Measurements from ENCODE around the gene FSTL4. TPM values are rescaled to one million over a fixed set of nuclear protein-coding genes. Genes with fewer than 3 reads are reported as not detected.

Gene FSTL4
- total and polyA plus RNA-seq, 2 of the 4 experiments (the other 2 are of a cell fraction): 0.18 TPM; not detected in 1

- Histone ChIP-seq H4K20me1 (ENCODE audit: insufficient read depth, low read length) (no peaks in the 10 kb centered on the region), H2BK20ac (ENCODE audit: low read depth, low read length) (no peak overlapping the region), H4K8ac (ENCODE audit: low read depth in 2 of 2, low read length in 2 of 2) (no peak overlapping the region), H3K9me1 (ENCODE audit: insufficient read depth, low read length) (no peaks in the 10 kb centered on the region), H2AFZ (replicated peaks; ENCODE audit: low read length, poor library complexity) (no peak overlapping the region), H3K27ac (ENCODE audit: insufficient read depth, low read length) (no peak overlapping the region), H2AK9ac (replicated peaks; ENCODE audit: low read depth, low read length, poor library complexity) (no peak overlapping the region), H2BK120ac (ENCODE audit: low read depth, low read length) (no peak overlapping the region), H3K18ac (ENCODE audit: low read depth, low read length) (no peak overlapping the region), H3K79me1 (ENCODE audit: low read depth in 1 of 2, low read length in 2 of 2) (no peaks in the 10 kb centered on the region), H3K56ac (ENCODE audit: extremely low read depth, insufficient read depth, low read length) (no peak overlapping the region), H4K5ac (ENCODE audit: low read depth, low read length) (no peak overlapping the region), H3K14ac (replicated peaks; ENCODE audit: low read depth, low read length) (no peak overlapping the region), H3K9ac (ENCODE audit: low read depth, low read length) (no peak overlapping the region), H2BK5ac (ENCODE audit: low read depth, low read length, poor library complexity, severe bottlenecking) (no peak overlapping the region), H3K4ac (ENCODE audit: low read depth, low read length) (no peak overlapping the region), H3K36me3 (ENCODE audit: control insufficient read depth, insufficient read depth, low read length) (no peaks in the 10 kb centered on the region), H3K4me2 (ENCODE audit: low read depth, low read length) (no peak overlapping the region), H3K4me1 (ENCODE audit: control insufficient read depth, insufficient read depth, low read length) (no peaks in the 10 kb centered on the region), H2BK15ac (ENCODE audit: low read depth, low read length) (no peak overlapping the region), H4K91ac (ENCODE audit: insufficient read depth, low read depth, low read length) (no peak overlapping the region), H3K27me3 (ENCODE audit: control insufficient read depth, insufficient read depth, low read length) (peaks cover 20% of the 10 kb centered on the region), H3K9me3 (ENCODE audit: control insufficient read depth, insufficient read depth, low read length) (no peaks in the 10 kb centered on the region), H3K23ac (ENCODE audit: low read depth, low read length) (no peak overlapping the region), H3K4me3 (ENCODE audit: insufficient read depth, low read depth, low read length) (no peak overlapping the region), H2AK5ac (ENCODE audit: low read depth, low read length) (no peak overlapping the region)
- intact Hi-C loops (cut with micrococcal nuclease): no loop called here
- dilution Hi-C loops (cut with HindIII; ENCODE audit: low sequenced_read_pairs, unreplicated experiment): no loop called here
- TF ChIP-seq, protein P1, sequence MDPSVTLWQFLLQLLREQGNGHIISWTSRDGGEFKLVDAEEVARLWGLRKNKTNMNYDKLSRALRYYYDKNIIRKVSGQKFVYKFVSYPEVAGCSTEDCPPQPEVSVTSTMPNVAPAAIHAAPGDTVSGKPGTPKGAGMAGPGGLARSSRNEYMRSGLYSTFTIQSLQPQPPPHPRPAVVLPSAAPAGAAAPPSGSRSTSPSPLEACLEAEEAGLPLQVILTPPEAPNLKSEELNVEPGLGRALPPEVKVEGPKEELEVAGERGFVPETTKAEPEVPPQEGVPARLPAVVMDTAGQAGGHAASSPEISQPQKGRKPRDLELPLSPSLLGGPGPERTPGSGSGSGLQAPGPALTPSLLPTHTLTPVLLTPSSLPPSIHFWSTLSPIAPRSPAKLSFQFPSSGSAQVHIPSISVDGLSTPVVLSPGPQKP (IDR thresholded peaks at IDR 0.05; ENCODE audit: borderline replicate concordance, low read depth, low read length): no peak
- TF ChIP-seq CHD1 (IDR thresholded peaks at IDR 0.05; ENCODE audit: low read depth, low read length) (no peak), SMC3 (IDR thresholded peaks at IDR 0.05; ENCODE audit: low read depth, low read length) (no peak), FOS (IDR thresholded peaks at IDR 0.05; ENCODE audit: low read depth, low read length) (no peak), RCOR1 (IDR thresholded peaks at IDR 0.05; ENCODE audit: insufficient replicate concordance, low read length) (no peak), MAFK (IDR thresholded peaks at IDR 0.05; ENCODE audit: low read depth, low read length) (no peak), USF2 (IDR thresholded peaks at IDR 0.05; ENCODE audit: low read depth, low read length) (no peak), RFX5 (IDR thresholded peaks at IDR 0.05; ENCODE audit: low read depth, low read length) (no peak), POLR2A (IDR thresholded peaks at IDR 0.05; ENCODE audit: low read depth, low read length) (no peak), MAZ (IDR thresholded peaks at IDR 0.05; ENCODE audit: borderline replicate concordance, low read depth, low read length) (no peak)
- ATAC-seq (ENCODE audit: low read depth) (no peak), DNase-seq (no peak)
- ChIA-PET CTCF (no interaction called here), POLR2A (ENCODE audit: unreplicated experiment) (no interaction called here)
- in situ Hi-C loops (cut with MboI; ENCODE audit: low sequenced_read_pairs): no loop called here
- BruUV-seq (replicated peaks): no TSS peak
- no CpG with 5 or more reads among the region's 12 CpGs for WGBS, 2 experiments (ENCODE audit: extremely low coverage in 2 of 2, insufficient read length in 1 of 2)
These were observed 280.4 kb downstream of the FSTL4 start for GRCh38 chr5:133331941-133332340.

Measured in IMR-90 (cell line).